GM18505 (cell line): Measurements from ENCODE around the gene RET.

Source experiments
- ATAC-seq: cut with Tn5 transposase; IDR thresholded peaks from one replicate; pipeline ENCODE4 v1.9.1; 2021; ENCODE audit not compliant: unreplicated experiment
- POLR2A ChIP-seq: IDR thresholded peaks from 4 replicates; pipeline ENCODE4 v1.6.1; 2011; ENCODE audit warnings: borderline replicate concordance; ENCODE audit not compliant: insufficient read depth, insufficient read length; ENCODE audit errors: extremely low read depth

Gene RET

DNA sequence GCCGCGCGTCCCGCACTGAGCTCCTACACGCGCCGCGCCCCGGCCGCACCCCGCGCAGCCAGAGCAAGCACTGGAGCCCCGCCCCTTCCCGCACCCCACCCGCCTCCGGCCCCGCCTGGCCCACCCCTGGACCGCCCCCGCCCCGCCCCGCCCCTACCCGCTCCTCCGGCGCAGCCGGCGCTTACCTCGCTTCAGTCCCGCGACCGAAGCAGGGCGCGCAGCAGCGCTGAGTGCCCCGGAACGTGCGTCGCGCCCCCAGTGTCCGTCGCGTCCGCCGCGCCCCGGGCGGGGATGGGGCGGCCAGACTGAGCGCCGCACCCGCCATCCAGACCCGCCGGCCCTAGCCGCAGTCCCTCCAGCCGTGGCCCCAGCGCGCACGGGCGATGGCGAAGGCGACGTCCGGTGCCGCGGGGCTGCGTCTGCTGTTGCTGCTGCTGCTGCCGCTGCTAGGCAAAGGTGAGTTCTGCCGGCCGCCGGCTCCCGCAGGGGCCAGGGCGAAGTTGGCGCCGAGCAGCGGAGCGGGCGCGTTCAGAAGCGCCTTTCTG lies at the start of gene RET:
RET (plus strand) TSS at position 194 of the 545 bp plus-strand sequence; CDS start at position 384, 190 bp downstream.
- TF ChIP-seq POLR2A, result no peak
- ATAC-seq, result no peak

DNA sequence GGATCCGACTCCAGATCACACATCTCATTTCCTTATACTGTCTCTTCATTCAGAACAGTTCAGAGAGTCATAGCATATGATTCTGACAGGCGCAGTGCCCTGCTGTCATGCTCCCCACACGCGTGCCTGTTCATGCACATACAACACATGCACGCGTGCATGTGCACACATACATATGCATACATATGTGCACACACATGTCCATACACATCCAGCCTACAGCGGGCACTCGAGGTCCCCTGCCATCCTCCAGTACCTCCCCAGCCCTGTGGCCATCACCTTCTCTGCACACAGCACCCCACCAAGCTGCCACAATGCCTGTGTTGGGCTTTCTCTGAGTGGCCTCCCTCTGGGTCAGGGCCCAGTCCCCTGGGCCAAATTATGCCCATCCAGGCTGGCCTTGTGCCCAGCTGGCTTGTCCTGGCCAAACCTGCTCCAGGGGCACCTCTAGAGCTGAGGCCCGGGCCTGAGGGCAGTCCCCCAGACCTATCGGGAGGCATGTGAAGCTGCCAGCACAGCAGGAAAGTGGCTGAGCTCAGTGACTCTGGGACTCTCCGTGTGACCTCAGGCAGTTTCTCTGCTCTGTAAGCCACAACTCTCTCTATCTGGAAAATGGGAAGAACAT lies 49.4 kb upstream of the RET start:
- no peak for TF ChIP-seq POLR2A

DNA sequence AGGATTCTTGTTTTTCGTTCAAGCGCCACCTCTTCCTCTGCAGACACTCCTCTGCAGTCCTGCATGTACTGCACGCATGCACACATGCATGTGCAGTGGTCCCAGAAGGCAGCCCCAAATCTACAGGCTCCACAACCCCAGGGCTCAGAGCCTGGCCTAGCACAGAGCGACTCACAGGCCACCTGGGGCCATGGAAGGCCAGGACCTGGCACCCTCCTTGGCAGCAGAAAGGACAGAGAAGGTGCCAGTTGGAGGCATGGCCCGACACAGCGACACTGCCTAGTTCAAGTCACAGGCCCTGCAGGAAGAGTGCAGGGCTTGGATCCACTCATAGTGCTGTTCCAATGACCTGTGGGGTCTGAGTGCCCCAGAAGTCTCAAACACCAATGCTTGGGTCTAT lies 48.7 kb upstream of the RET start:
- TF ChIP-seq POLR2A, result no peak

More for the DNA sequence above, 49.4 kb upstream of the RET start:
- ATAC-seq, result no peak

DNA sequence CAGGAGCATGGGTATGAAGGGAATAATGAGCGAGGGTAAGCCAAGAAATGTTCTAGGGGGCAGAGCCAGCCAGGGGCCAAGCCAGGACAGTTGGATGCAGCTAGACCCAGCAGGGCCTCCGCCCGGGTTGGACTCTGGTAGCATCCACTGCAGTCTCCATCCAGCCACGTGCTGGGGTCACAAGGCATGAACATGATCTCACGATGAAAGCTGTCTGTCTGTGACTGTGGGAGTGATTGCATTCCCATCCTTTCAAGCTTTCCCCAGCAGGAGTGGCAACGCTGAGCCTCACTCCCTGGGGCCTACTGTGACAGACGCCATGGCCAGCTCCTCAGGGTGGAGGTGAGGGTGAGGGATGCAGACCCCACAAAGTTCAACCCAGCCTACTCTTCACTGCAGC lies 47.8 kb upstream of the RET start:
- TF ChIP-seq POLR2A, result no peak
- ATAC-seq, result no peak

More for the DNA sequence above, 48.7 kb upstream of the RET start:
- ATAC-seq, result no peak

DNA sequence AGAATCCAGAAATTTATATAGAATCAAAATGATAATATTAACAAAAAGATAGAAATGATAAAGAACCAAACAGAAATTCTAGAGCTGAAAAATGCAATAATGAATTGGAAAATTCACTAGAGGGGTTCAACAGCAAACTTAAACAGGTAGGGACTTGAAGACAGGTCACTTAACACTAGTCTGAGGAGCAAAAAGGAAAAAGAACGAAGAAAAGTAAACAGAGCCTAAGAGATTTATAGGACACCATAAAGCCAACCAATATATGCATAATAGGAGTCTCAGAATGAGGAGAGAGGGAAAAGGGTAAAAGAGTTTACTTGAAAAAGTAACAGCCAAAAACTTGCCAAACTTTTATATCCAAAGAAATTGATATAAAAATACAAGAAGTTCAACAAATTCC lies 44.3 kb upstream of the RET start:
- ATAC-seq, result no peak
- no peak for TF ChIP-seq POLR2A

DNA sequence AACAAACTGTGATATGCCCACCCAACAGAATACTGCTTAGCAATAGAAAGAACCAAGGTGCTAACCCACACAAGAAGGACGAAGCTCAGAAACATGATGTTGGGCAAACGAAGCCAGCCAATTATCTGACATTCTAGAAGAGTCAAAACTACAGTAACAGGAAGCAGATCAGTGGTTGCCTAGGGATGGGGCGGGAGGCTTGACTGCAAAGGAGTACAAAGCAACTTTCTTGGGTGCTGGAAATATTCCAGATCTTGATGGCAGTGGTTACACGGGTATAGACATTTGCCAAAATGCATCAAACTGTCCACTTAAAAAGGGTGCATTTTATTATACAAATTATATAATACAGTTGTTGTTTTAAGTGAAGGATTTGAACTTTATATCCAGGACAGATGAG lies 41.1 kb upstream of the RET start:
- TF ChIP-seq POLR2A, result no peak
- ATAC-seq, result no peak

DNA sequence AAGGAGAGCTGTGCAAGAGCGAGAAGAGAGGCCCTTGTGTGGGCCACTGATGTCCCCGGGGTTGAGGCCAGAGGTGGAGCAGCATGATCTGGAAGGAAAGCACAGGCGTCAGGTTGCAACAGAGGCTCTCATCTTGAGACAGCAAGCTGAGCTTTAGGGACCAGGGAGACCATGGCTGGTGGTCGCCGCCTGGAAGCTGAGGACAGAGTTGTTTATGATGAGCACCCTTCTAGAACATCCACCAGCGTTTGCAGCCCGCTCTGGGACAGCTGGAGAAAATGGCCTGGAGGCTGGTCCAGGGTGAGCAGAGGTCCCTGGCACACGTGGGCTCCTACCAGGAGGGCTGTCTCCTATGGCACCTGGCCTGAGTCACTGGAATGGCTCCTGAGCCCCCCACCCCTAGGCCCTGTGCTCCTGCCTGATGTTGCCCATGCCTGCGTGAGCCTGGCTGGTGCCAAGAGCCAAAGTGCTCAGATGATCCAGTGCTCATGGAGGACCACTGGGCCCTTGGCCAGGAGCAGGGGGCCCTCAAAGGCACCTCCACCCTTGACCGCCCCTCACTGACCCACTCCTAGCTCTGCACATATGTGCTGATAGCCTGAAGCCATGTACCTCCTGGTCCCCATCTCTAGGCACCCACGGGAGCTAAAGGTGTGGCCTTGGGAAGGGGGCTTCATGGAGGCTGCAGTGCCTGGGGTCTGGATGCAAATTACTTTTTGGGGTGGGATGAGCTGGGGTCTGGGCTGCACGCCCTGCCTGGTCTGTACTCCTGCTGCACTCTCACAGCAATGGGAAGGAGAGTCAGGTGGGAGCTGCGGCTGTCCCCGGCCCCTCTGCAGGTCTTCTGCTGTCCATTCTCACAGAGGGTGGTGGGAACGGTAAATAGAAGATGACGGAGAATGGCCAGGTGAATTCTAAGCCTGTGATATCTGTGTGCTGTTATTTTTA lies 40.1 kb upstream of the RET start:
- no peak for ATAC-seq
- TF ChIP-seq POLR2A, result no peak

DNA sequence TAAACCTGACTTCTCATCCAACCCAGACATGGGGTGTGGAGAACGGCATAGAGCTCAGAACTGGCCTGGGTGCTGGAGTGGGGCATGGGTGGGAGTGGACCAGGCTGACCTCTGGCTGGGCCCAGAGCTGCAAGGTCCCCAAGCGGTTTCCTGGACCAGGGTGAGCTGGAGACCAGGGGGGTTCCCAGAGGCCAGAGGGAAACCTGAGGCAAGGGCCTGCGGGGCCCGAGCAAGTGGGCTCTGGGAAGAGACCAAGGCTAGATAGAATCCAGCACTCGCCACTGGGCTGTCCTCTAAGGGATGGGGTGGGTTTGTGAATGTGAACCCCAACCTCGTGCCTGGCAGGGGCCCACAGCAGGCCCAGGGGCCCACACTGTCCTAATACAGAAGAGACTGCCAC lies 39.4 kb upstream of the RET start:
- no peak for ATAC-seq
- no peak for TF ChIP-seq POLR2A

DNA sequence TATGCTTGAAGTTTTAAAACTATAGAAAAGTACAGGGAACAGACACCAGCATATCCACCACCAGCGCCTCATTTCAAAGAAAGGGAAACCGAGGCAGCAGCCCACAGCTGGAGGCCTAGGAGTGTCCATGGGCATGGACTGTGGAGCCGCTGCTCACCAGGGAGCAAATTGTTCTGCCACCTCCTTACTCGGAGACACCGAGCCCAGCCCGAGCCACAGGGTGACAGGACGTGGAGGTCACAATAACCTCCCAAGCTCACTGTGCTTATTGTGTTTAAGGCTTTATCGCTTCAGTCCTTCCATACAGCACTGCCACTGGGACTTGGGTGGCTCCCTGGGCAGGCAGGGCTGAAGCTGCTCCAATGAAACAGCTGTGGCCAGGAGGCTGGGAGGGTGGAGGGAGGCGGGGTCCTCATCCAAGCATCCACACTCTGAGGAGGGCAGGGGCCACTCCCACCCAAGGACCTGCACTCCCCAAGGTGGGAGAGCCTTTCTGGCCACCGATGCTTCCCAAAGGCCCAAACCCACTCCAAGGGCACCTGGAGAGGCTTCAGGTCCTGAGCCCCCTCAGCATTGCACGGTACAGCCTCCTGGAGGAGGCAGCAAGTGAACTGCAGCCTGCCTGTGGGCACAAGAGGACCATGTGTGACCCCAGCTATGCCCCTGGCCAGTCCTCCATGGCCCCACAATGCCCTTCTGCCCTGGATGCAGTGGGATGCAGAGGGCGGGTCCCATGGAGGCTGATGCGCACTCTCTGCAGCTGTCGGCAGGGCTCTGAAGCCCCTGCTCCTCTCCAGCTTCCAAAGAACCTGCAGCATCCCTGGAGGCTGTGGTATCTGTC lies 38.7 kb upstream of the RET start:
- no peak for ATAC-seq
- no peak for TF ChIP-seq POLR2A

DNA sequence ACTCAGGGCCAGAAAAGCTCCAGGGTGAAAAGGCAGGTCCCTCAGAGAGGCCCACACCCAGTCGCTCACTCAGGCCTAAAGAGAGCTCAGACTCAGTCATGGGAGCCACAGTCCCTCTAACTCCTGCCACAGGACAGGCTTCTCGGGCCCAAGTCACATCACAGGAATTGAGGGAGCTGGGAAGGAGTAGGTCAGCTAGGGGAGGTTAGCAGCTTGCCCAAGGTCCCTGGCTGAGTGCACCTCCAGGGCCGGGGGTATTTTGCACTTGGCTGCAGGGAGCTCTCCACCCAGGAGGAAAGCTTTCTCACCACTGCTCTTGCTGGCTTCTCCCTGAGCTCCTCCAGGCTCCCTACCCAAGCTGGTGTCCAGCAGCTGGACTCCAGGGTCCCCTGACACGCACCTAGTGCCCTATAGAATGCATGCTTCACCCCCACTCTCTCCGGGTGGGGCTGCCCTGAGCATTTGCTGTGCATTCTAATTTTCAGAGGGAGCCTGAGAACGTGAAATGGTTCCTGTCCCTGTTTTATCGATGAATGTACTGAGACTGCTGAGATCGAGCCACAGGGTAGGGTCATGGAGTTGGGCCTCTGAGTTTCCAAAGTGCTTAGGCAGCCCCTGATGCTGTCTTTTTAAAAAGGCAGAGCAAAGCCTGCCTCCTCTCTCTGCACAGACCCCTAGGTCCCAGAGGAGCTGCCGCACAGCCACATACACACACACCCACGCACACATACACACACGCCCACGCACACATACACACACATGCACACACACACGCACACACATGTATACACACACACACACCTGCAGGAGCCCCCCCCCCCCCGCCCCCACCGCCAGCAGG lies 37.9 kb upstream of the RET start:
- ATAC-seq, result no peak

DNA sequence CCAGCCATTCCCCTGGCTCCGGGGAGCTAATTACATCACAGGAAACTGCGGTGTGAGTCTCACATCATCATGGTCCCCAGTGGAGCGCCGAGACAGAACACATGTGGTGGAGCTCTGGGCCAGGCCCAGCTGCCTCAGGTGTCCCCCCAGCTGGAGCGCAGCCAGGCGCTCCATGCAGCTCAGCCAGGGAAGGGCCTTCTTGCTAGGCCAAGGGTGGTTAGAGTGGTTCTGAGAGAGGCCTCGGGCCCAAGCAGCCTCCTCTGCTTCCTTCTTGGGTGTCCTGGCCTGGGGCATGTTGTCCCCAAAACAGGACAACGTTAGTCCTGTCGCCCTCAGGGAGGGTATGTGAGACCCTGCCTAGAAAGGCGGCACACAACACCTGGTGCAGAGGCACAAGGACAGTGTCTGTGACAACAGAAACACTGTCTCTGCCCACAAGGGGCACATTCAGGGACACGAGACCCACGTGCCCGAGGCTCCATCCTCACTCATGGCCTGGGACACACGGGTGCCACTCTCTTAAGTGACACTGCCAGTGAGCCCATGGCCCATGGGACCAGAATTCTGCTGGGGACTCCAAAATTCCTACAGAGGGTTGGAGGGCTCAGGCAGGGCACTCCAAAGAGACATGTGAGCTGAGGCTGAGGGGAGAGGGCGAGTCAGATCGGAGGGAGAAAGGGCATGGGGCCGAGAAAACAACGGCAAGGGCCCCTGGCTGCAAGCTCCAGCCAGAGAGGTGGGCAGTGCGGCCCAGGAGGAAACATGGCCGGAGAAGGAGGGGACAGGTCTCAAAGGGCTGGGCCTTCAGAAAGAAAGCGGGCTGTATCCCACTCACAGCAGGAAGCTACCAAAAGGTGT lies 37.0 kb upstream of the RET start:
- no peak for ATAC-seq
- TF ChIP-seq POLR2A, result no peak

More for the DNA sequence above, 37.9 kb upstream of the RET start:
- no peak for TF ChIP-seq POLR2A

DNA sequence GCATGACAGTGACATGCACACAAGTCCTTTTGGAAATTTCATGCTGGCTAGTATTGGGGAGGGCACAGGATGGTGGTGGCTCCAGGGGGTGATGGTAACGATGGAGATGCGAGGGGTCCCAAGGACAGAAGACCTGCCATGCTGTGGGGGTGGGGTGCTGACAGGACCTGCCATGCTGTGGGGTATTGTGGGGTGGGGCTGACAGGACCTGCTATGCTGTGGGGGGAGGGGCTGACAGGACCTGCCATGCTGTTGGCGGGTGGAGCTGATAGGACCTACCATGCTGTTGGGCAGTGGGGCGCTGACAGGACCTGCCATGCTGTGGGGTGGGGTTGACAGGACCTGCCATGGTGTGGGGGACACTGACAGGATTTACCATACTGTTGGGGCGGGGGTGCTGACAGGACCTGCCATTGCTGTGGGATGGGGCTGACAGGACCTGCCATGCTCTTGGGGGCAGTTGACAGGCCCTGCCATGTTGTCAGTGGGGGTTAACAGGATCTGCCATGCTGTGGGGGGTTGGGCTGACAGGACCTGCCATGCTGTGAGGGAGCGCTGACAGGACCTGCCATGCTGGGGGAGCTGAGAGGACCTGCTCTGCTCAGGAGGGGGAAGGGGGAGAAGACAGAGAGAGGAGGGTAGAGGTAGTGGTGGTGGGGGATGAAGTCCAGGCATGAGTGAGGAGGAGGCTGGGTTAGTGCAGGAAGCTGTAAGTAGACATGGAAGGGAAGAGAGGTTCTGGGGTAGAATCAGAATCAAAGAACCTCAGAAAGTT lies 36.2 kb upstream of the RET start:
- TF ChIP-seq POLR2A, result no peak
- no peak for ATAC-seq
